WTC11 (cell line): ENCODE data around the gene OTUB2. TPM values are rescaled to one million over a fixed set of nuclear protein-coding genes. Genes with fewer than 3 reads are reported as not detected.

Experiments used
- ATAC-seq: fragments of 200-7000 bp; cut with Tn5 transposase; 2 replicates; pipeline ENCODE4 v1.10.0; 2021; ENCODE audit warnings: mild to moderate bottlenecking, moderate library complexity
- CTCF ChIA-PET: fragments of 300-600 bp; sonication (Branson Sonifier 250); formaldehyde crosslinking; loops from one replicate; lab custom pipeline; 2021; ENCODE audit warnings: antibody characterized with exemption; lab: Charles Lee
- POLR2A ChIA-PET: fragments of 350-600 bp; sonication (Branson Sonifier 250); formaldehyde crosslinking; loops from one replicate; lab custom pipeline; 2021; ENCODE audit warnings: antibody characterized with exemption; lab: Charles Lee
- DNase-seq: peaks from one replicate; pipeline ENCODE4 v3.0.0; 2021; ENCODE audit warnings: low spot score
- H3K27ac Mint-ChIP-seq: 2 replicates; pipeline ENCODE4 v1.8.0; 2021; ENCODE audit warnings: mixed read lengths
- H3K27me3 Mint-ChIP-seq: 2 replicates; pipeline ENCODE4 v1.8.0; 2021; ENCODE audit warnings: low read depth, mild to moderate bottlenecking, moderate library complexity, mixed read lengths
- H3K36me3 Mint-ChIP-seq: 2 replicates; pipeline ENCODE4 v1.8.0; 2021; ENCODE audit warnings: mixed read lengths
- H3K4me1 Mint-ChIP-seq: 2 replicates; pipeline ENCODE4 v1.8.0; 2022; ENCODE audit warnings: mixed read lengths
- H3K4me3 Mint-ChIP-seq: 2 replicates; pipeline ENCODE4 v1.8.0; 2021; ENCODE audit warnings: mild to moderate bottlenecking, moderate library complexity, mixed read lengths
- H3K9me3 Mint-ChIP-seq: 2 replicates; pipeline ENCODE4 v1.8.0; 2021; ENCODE audit warnings: mixed read lengths
- AFF4 ChIP-seq: sonication (generic); formaldehyde crosslinking; IDR thresholded peaks from 2 replicates; pipeline ENCODE4 v1.8.1; 2023; ENCODE audit warnings: mild to moderate bottlenecking, missing genetic modification reagents, borderline replicate concordance
- ERG ChIP-seq: fragments of 250-450 bp; sonication (Bioruptor Pico); IDR thresholded peaks from 2 replicates; pipeline ENCODE4 v1.8.0; 2021; ENCODE audit warnings: mild to moderate bottlenecking
- FOXK1 ChIP-seq: sonication (generic); formaldehyde crosslinking; IDR thresholded peaks from 2 replicates; pipeline ENCODE4 v1.8.0; 2022; ENCODE audit warnings: mild to moderate bottlenecking, moderate library complexity, missing genetic modification reagents
- GABPB1 ChIP-seq: sonication (generic); formaldehyde crosslinking; IDR thresholded peaks from 2 replicates; pipeline ENCODE4 v1.8.1; 2023; ENCODE audit warnings: mild to moderate bottlenecking, missing genetic modification reagents
- HMGA2 ChIP-seq: fragments of 250-450 bp; sonication (Bioruptor Pico); IDR thresholded peaks from 2 replicates; pipeline ENCODE4 v1.4.0; 2021; ENCODE audit warnings: mild to moderate bottlenecking, moderate library complexity
- NFATC4 ChIP-seq: fragments of 250-450 bp; sonication (Bioruptor Pico); IDR thresholded peaks from 2 replicates; pipeline ENCODE4 v1.9.0; 2021; ENCODE audit warnings: mild to moderate bottlenecking
- NFYB ChIP-seq: sonication (generic); formaldehyde crosslinking; conservative IDR thresholded peaks from 2 replicates; pipeline ENCODE4 v1.8.0; 2022; ENCODE audit warnings: low read depth, missing genetic modification reagents
- NR1H2 ChIP-seq: sonication (generic); formaldehyde crosslinking; IDR thresholded peaks from 2 replicates; pipeline ENCODE4 v1.9.0; 2021; ENCODE audit warnings: mild to moderate bottlenecking, moderate library complexity, missing genetic modification reagents
- OVOL2 ChIP-seq: fragments of 250-450 bp; sonication (Bioruptor Pico); IDR thresholded peaks from 2 replicates; pipeline ENCODE4 v1.9.0; 2021; ENCODE audit warnings: mild to moderate bottlenecking, borderline replicate concordance
- RELA ChIP-seq: sonication (generic); formaldehyde crosslinking; IDR thresholded peaks from 2 replicates; pipeline ENCODE4 v1.8.1; 2022; ENCODE audit warnings: missing genetic modification reagents, mild to moderate bottlenecking, borderline replicate concordance
- SOX15 ChIP-seq: fragments of 250-450 bp; sonication (Bioruptor Pico); IDR thresholded peaks from 2 replicates; pipeline ENCODE4 v1.9.0; 2021; ENCODE audit warnings: mild to moderate bottlenecking
- ZNF138 ChIP-seq: sonication (generic); formaldehyde crosslinking; conservative IDR thresholded peaks from 2 replicates; pipeline ENCODE4 v1.8.1; 2022; ENCODE audit warnings: mild to moderate bottlenecking, moderate library complexity, missing genetic modification reagents
- ZNF232 ChIP-seq: sonication (generic); formaldehyde crosslinking; IDR thresholded peaks from 2 replicates; pipeline ENCODE4 v1.8.0; 2022; ENCODE audit warnings: mild to moderate bottlenecking, missing genetic modification reagents
- ZNF263 ChIP-seq: sonication (generic); formaldehyde crosslinking; IDR thresholded peaks from 2 replicates; pipeline ENCODE4 v1.8.1; 2022; ENCODE audit warnings: low read depth, mild to moderate bottlenecking, moderate library complexity, missing genetic modification reagents
- ZNF396 ChIP-seq: fragments of 250-450 bp; sonication (Bioruptor Pico); IDR thresholded peaks from 2 replicates; pipeline ENCODE4 v1.8.0; 2021; ENCODE audit warnings: mild to moderate bottlenecking, moderate library complexity, borderline replicate concordance
- total RNA-seq: library from RNA; stranded (reverse); gene quantifications from 3 replicates; pipeline ENCODE4 v1.2.3, GENCODE V29; 2021
- TF ChIP-seq, protein P1 (sequence below): fragments of 250-450 bp; sonication (Bioruptor Pico); IDR thresholded peaks from 2 replicates; pipeline ENCODE4 v1.9.0; 2021; ENCODE audit warnings: moderate library complexity, mild to moderate bottlenecking, inconsistent platforms, borderline replicate concordance
- TF ChIP-seq, protein P2 (sequence below): sonication (generic); formaldehyde crosslinking; IDR thresholded peaks from 2 replicates; pipeline ENCODE4 v1.8.1; 2022; ENCODE audit warnings: low read depth, mild to moderate bottlenecking, moderate library complexity, missing genetic modification reagents, borderline replicate concordance
- TF ChIP-seq, protein P3 (sequence below): fragments of 250-450 bp; sonication (Bioruptor Pico); conservative IDR thresholded peaks from 2 replicates; pipeline ENCODE4 v1.9.0; 2021; ENCODE audit warnings: mild to moderate bottlenecking
- TF ChIP-seq, protein P4 (sequence below): fragments of 250-450 bp; sonication (Bioruptor Pico); IDR thresholded peaks from 2 replicates; pipeline ENCODE4 v1.9.0; 2021; ENCODE audit warnings: mild to moderate bottlenecking
- TF ChIP-seq, protein P5 (sequence below): sonication (generic); formaldehyde crosslinking; IDR thresholded peaks from 2 replicates; pipeline ENCODE4 v1.8.1; 2023; ENCODE audit warnings: mild to moderate bottlenecking, moderate library complexity, missing genetic modification reagents

OTUB2 gene
- total RNA-seq, 1 experiment from 2014 or later, result 3.5 TPM

- no peak for ATAC-seq
- H3K4me3 Mint-ChIP-seq, result no peak overlapping the region
- ChIA-PET POLR2A (no interaction called here), CTCF (interaction anchor here (0.7 kb wide), 1 partner anchor 82 kb away, joined by 3 read pairs; no protein-coding TSS in a partner anchor)
- no peak overlapping the region for H3K27ac Mint-ChIP-seq
- no peak for DNase-seq
- peaks cover 11% of the 10 kb centered on the region for H3K4me1 Mint-ChIP-seq
- TF ChIP-seq ZNF396 (CRISPR knock-in tag) (no peak), ZNF263 (CRISPR knock-in tag) (no peak), GABPB1 (no peak), ZNF138 (CRISPR knock-in tag) (no peak), NFYB (CRISPR knock-in tag) (no peak), NR1H2 (no peak), HMGA2 (CRISPR knock-in tag) (no peak)
- TF ChIP-seq, protein P1, sequence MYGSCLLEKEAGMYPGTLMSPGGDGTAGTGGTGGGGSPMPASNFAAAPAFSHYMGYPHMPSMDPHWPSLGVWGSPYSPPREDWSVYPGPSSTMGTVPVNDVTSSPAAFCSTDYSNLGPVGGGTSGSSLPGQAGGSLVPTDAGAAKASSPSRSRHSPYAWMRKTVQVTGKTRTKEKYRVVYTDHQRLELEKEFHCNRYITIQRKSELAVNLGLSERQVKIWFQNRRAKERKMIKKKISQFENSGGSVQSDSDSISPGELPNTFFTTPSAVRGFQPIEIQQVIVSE (CRISPR knock-in tag), result no peak
- H3K36me3 Mint-ChIP-seq, result peaks cover 90% of the 10 kb centered on the region
- no peaks in the 10 kb centered on the region for H3K27me3 Mint-ChIP-seq
- no peaks in the 10 kb centered on the region for H3K9me3 Mint-ChIP-seq
These were observed 28.8 kb downstream of the OTUB2 start for GRCh38 chr14:94054936-94055335.

- POLR2A ChIA-PET, result no interaction called here
- H3K27me3 Mint-ChIP-seq, result no peaks in the 10 kb centered on the region
- peaks cover 90% of the 10 kb centered on the region for H3K36me3 Mint-ChIP-seq
- H3K27ac Mint-ChIP-seq, result no peak overlapping the region
- TF ChIP-seq, protein P2, sequence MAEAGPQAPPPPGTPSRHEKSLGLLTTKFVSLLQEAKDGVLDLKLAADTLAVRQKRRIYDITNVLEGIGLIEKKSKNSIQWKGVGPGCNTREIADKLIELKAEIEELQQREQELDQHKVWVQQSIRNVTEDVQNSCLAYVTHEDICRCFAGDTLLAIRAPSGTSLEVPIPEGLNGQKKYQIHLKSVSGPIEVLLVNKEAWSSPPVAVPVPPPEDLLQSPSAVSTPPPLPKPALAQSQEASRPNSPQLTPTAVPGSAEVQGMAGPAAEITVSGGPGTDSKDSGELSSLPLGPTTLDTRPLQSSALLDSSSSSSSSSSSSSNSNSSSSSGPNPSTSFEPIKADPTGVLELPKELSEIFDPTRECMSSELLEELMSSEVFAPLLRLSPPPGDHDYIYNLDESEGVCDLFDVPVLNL (CRISPR knock-in tag), result no peak
- no peak for TF ChIP-seq SOX15 (CRISPR knock-in tag)
- TF ChIP-seq, protein P3, sequence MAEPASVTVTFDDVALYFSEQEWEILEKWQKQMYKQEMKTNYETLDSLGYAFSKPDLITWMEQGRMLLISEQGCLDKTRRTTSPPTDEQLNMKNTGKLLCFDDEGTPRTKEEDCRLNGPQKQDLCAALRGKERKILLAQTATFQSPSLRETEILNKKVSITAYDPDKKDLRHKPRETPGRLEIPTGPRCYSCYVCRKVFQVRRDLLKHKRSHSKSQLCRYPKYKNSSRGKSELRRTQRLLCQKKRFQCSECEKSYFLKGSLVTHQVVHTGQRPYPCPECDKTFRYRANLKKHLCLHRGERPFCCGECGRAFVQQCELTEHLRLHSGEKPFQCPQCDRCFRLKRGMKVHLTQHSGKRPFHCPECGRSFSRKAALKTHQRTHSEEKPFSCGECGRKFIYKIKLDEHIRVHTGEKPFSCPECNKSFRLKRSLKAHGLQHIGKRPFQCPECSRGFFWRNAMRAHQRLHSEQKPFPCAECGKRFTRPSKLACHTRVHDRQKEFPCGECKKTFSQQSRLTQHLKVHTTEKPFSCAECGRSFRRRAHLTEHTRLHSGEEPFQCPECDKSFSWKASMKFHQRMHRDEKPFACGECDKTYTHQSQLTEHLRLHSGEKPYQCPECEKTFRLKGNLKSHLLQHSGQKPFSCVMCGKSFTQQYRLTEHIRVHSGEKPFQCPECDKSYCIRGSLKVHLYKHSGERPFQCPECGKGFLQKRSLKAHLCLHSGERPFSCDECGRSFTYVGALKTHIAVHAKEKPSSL (CRISPR knock-in tag), result no peak
- no peak for TF ChIP-seq ZNF232 (CRISPR knock-in tag)
- TF ChIP-seq, protein P4, sequence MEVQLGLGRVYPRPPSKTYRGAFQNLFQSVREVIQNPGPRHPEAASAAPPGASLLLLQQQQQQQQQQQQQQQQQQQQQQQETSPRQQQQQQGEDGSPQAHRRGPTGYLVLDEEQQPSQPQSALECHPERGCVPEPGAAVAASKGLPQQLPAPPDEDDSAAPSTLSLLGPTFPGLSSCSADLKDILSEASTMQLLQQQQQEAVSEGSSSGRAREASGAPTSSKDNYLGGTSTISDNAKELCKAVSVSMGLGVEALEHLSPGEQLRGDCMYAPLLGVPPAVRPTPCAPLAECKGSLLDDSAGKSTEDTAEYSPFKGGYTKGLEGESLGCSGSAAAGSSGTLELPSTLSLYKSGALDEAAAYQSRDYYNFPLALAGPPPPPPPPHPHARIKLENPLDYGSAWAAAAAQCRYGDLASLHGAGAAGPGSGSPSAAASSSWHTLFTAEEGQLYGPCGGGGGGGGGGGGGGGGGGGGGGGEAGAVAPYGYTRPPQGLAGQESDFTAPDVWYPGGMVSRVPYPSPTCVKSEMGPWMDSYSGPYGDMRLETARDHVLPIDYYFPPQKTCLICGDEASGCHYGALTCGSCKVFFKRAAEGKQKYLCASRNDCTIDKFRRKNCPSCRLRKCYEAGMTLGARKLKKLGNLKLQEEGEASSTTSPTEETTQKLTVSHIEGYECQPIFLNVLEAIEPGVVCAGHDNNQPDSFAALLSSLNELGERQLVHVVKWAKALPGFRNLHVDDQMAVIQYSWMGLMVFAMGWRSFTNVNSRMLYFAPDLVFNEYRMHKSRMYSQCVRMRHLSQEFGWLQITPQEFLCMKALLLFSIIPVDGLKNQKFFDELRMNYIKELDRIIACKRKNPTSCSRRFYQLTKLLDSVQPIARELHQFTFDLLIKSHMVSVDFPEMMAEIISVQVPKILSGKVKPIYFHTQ (CRISPR knock-in tag), result no peak
- no peak for TF ChIP-seq AFF4
- no peak for TF ChIP-seq OVOL2
- TF ChIP-seq, protein P5, sequence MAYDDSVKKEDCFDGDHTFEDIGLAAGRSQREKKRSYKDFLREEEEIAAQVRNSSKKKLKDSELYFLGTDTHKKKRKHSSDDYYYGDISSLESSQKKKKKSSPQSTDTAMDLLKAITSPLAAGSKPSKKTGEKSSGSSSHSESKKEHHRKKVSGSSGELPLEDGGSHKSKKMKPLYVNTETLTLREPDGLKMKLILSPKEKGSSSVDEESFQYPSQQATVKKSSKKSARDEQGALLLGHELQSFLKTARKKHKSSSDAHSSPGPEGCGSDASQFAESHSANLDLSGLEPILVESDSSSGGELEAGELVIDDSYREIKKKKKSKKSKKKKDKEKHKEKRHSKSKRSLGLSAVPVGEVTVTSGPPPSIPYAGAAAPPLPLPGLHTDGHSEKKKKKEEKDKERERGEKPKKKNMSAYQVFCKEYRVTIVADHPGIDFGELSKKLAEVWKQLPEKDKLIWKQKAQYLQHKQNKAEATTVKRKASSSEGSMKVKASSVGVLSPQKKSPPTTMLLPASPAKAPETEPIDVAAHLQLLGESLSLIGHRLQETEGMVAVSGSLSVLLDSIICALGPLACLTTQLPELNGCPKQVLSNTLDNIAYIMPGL (CRISPR knock-in tag), result no peak
- TF ChIP-seq FOXK1 (CRISPR knock-in tag), result no peak
- TF ChIP-seq NFATC4 (CRISPR knock-in tag), result no peak
- no peak for TF ChIP-seq ZNF396 (CRISPR knock-in tag)
- TF ChIP-seq ERG (CRISPR knock-in tag), result no peak
- no peak for TF ChIP-seq RELA (CRISPR knock-in tag)
- TF ChIP-seq, all 79 proteins: peak for 0
- ATAC-seq (no peak), DNase-seq (no peak)
- CTCF ChIA-PET, result interaction anchor here (1.1 kb wide), 1 partner anchor 80 kb away, joined by 3 read pairs; no protein-coding TSS in a partner anchor
- Mint-ChIP-seq H3K4me3 (no peak overlapping the region), H3K4me1 (peaks cover 11% of the 10 kb centered on the region), H3K9me3 (no peaks in the 10 kb centered on the region)
These were observed 30.6 kb downstream of the OTUB2 start for GRCh38 chr14:94056579-94057308.
